Endothelial cell of hepatic sinusoid (primary cell): ENCODE results near the gene CEP135.
"Not testable (repeated sequence)": the region's sequence is repeated elsewhere in the genome, so short reads cannot be mapped to it uniquely, and the experiment has no call there.

Experiments
- in situ Hi-C: cut with HindIII; loops from 2 replicates; pipeline ENCODE4 v1.10.0; 2017; ENCODE audit warnings: low sequenced_read_pairs

Gene CEP135

GRCh38 chr4:55941881-55942396 lies 6.8 kb upstream of the CEP135 start:
- in situ Hi-C loops: no loop called here

GRCh38 chr4:55947254-55947882 lies 1.4 kb upstream of the CEP135 start:
- in situ Hi-C loops: no loop called here

- in situ Hi-C loops: no loop called here
Observed at GRCh38 chr4:55947912-55948725, 626 bp upstream of the CEP135 start.

- in situ Hi-C loops: no loop called here
Observed at GRCh38 chr4:55949482-55949802, 697 bp downstream of the CEP135 start.

- in situ Hi-C loops: no loop called here
Observed at GRCh38 chr4:55951191-55951922, 2.6 kb downstream of the CEP135 start.

GRCh38 chr4:55955710-55956109 lies 7.0 kb downstream of the CEP135 start:
- in situ Hi-C loops: no loop called here

GRCh38 chr4:55959655-55960054 lies 10.9 kb downstream of the CEP135 start:
- in situ Hi-C loops: no loop called here

- in situ Hi-C loops: no loop called here
Observed at GRCh38 chr4:55964046-55964445, 15.3 kb downstream of the CEP135 start.

GRCh38 chr4:55965585-55965984 lies 16.8 kb downstream of the CEP135 start:
- in situ Hi-C loops: no loop called here

GRCh38 chr4:55966324-55966723 lies 17.6 kb downstream of the CEP135 start:
- in situ Hi-C loops: not testable (repeated sequence)

- in situ Hi-C loops: no loop called here
Observed at GRCh38 chr4:55967376-55967775, 18.6 kb downstream of the CEP135 start.

GRCh38 chr4:55973650-55974049 lies 24.9 kb downstream of the CEP135 start:
- in situ Hi-C loops: no loop called here

GRCh38 chr4:55977811-55978210 lies 29.1 kb downstream of the CEP135 start:
- in situ Hi-C loops: no loop called here

GRCh38 chr4:55979562-55979961 lies 30.8 kb downstream of the CEP135 start:
- in situ Hi-C loops: no loop called here

- in situ Hi-C loops: no loop called here
Observed at GRCh38 chr4:55980725-55981124, 32.0 kb downstream of the CEP135 start.

GRCh38 chr4:55982976-55983375 lies 34.2 kb downstream of the CEP135 start:
- in situ Hi-C loops: no loop called here

GRCh38 chr4:55989766-55990165 lies 41.0 kb downstream of the CEP135 start:
- in situ Hi-C loops: no loop called here

GRCh38 chr4:55993994-55994663 lies 45.4 kb downstream of the CEP135 start:
- in situ Hi-C loops: no loop called here

GRCh38 chr4:55996646-55997045 lies 47.9 kb downstream of the CEP135 start:
- in situ Hi-C loops: no loop called here

- in situ Hi-C loops: no loop called here
Observed at GRCh38 chr4:56003606-56004005, 54.9 kb downstream of the CEP135 start.

GRCh38 chr4:56004235-56004634 lies 55.5 kb downstream of the CEP135 start:
- in situ Hi-C loops: no loop called here
